ENCODE data around the gene ZNF76. TPM values are rescaled to one million over a fixed set of nuclear protein-coding genes. Genes with fewer than 3 reads are reported as not detected.

ZNF76 gene
- total and polyA plus RNA-seq, 2 of the 13 experiments (the other 11 are each of a cell fraction or from before 2014, with no cell fraction given), result 13.2 to 26.4 TPM

DNA sequence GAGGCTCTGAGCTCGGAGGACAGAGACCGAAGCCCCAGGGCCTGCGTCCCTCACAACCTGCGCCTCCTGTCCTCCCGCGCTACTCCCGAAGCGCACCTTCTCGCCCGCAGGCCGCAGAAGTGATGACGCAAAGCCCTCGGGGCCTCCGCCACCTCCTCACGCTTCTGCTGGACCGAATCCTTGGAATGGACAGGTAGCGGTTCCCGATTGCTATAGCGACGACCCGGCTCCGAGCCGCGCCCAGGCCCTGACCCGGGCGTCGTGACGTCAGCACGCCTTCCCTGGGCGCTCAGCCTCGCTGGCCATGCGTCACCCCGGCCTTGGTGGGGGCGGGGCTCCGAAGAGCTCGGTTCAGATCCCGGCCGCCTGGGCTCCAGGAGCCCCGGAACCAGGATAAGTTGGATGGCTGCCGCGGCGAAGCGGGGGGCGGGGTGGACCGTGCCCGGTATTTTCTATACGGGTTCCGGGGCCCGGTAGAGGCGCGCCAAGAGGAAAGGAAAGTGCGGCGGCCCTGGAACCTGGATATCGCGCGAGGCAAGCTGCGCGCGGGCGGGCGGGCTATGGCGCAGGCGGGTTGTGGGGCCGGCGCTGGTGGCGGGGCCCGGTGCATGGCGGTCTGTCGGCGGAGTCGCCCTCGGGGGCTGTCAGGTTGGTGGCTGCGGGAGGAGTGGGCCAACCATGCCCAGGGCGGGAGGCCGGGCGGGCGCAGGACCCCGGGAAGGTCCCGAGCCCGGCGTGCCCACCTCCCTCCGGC, at the start of gene ZNF76 (continued):
- TF ChIP-seq, protein P1, sequence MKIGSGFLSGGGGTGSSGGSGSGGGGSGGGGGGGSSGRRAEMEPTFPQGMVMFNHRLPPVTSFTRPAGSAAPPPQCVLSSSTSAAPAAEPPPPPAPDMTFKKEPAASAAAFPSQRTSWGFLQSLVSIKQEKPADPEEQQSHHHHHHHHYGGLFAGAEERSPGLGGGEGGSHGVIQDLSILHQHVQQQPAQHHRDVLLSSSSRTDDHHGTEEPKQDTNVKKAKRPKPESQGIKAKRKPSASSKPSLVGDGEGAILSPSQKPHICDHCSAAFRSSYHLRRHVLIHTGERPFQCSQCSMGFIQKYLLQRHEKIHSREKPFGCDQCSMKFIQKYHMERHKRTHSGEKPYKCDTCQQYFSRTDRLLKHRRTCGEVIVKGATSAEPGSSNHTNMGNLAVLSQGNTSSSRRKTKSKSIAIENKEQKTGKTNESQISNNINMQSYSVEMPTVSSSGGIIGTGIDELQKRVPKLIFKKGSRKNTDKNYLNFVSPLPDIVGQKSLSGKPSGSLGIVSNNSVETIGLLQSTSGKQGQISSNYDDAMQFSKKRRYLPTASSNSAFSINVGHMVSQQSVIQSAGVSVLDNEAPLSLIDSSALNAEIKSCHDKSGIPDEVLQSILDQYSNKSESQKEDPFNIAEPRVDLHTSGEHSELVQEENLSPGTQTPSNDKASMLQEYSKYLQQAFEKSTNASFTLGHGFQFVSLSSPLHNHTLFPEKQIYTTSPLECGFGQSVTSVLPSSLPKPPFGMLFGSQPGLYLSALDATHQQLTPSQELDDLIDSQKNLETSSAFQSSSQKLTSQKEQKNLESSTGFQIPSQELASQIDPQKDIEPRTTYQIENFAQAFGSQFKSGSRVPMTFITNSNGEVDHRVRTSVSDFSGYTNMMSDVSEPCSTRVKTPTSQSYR (CRISPR knock-in tag; IDR thresholded peaks at IDR 0.05; ENCODE audit: borderline replicate concordance), result peak; percentile 96
- TF ChIP-seq, protein P2, sequence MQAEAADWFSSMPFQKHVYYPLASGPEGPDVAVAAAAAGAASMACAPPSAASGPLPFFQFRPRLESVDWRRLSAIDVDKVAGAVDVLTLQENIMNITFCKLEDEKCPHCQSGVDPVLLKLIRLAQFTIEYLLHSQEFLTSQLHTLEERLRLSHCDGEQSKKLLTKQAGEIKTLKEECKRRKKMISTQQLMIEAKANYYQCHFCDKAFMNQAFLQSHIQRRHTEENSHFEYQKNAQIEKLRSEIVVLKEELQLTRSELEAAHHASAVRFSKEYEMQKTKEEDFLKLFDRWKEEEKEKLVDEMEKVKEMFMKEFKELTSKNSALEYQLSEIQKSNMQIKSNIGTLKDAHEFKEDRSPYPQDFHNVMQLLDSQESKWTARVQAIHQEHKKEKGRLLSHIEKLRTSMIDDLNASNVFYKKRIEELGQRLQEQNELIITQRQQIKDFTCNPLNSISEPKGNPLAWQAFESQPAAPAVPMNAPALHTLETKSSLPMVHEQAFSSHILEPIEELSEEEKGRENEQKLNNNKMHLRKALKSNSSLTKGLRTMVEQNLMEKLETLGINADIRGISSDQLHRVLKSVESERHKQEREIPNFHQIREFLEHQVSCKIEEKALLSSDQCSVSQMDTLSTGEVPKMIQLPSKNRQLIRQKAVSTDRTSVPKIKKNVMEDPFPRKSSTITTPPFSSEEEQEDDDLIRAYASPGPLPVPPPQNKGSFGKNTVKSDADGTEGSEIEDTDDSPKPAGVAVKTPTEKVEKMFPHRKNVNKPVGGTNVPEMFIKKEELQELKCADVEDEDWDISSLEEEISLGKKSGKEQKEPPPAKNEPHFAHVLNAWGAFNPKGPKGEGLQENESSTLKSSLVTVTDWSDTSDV (CRISPR knock-in tag; IDR thresholded peaks at IDR 0.05), result peak; percentile 80; the same call in 1 of the 2 replicates
- peak; percentile 95 for TF ChIP-seq RXRA (CRISPR knock-in tag; IDR thresholded peaks at IDR 0.05)
- no peak; the same call in 1 of the 2 replicates for TF ChIP-seq ZNF160 (CRISPR knock-in tag; IDR thresholded peaks at IDR 0.05)
- TF ChIP-seq, protein P3, sequence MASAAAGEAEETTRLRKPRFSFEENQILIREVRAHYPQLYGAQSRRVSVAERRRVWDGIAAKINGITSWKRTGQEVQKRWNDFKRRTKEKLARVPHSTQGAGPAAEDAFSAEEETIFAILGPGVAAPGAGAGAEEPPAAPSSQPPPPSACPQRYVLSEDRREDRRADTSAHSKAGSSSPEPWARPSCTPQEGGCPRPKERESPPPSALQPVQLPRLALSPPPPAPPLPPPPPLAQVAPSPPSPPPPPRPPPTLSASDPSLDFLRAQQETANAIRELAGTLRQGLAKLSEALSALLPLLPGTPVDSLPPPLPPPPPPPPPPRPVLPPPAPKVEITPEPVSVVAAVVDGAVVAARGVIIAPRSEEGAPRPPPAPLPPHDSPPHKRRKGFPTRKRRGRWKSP (CRISPR knock-in tag; IDR thresholded peaks at IDR 0.05), result peak; percentile 96
- TF ChIP-seq CBX1 (IDR thresholded peaks at IDR 0.05; ENCODE audit: low read depth), result peak; percentile 91
- peak; percentile 80 for TF ChIP-seq ZSCAN21 (CRISPR knock-in tag; IDR thresholded peaks at IDR 0.05; ENCODE audit: borderline replicate concordance)
- TF ChIP-seq RFX1 (IDR thresholded peaks at IDR 0.05), result peak; percentile 95
- TF ChIP-seq, protein P4, sequence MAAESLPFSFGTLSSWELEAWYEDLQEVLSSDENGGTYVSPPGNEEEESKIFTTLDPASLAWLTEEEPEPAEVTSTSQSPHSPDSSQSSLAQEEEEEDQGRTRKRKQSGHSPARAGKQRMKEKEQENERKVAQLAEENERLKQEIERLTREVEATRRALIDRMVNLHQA (CRISPR knock-in tag; IDR thresholded peaks at IDR 0.05), result peak; percentile 40; the same call in 1 of the 2 replicates
- TF ChIP-seq ASH2L (IDR thresholded peaks at IDR 0.05; ENCODE audit: insufficient read length, low read depth, low read length), result peak; percentile 91
- TF ChIP-seq ZNF510 (CRISPR knock-in tag; IDR thresholded peaks at IDR 0.05; ENCODE audit: low read depth), result no peak
- TF ChIP-seq ZNF207 (IDR thresholded peaks at IDR 0.05; ENCODE audit: borderline replicate concordance), result no peak
- TF ChIP-seq, protein P5, sequence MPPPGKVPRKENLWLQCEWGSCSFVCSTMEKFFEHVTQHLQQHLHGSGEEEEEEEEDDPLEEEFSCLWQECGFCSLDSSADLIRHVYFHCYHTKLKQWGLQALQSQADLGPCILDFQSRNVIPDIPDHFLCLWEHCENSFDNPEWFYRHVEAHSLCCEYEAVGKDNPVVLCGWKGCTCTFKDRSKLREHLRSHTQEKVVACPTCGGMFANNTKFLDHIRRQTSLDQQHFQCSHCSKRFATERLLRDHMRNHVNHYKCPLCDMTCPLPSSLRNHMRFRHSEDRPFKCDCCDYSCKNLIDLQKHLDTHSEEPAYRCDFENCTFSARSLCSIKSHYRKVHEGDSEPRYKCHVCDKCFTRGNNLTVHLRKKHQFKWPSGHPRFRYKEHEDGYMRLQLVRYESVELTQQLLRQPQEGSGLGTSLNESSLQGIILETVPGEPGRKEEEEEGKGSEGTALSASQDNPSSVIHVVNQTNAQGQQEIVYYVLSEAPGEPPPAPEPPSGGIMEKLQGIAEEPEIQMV (CRISPR knock-in tag; IDR thresholded peaks at IDR 0.05; ENCODE audit: low read depth), result peak; percentile 59; the same call in 1 of the 2 replicates
- TF ChIP-seq MTF2 (CRISPR knock-in tag; IDR thresholded peaks at IDR 0.05; ENCODE audit: borderline replicate concordance), result peak; percentile 96; the same call in 1 of the 2 replicates
- peak; percentile 90; the same call in 1 of the 2 replicates for TF ChIP-seq ZFP1 (CRISPR knock-in tag; IDR thresholded peaks at IDR 0.05)
- no peak for TF ChIP-seq ZNF3 (CRISPR knock-in tag; IDR thresholded peaks at IDR 0.05)
- TF ChIP-seq KLF15 (CRISPR knock-in tag; IDR thresholded peaks at IDR 0.05; ENCODE audit: borderline replicate concordance), result peak; percentile 88; the same call in 1 of the 2 replicates
- TF ChIP-seq HNRNPK (IDR thresholded peaks at IDR 0.05; ENCODE audit: low read depth, low read length, poor library complexity, severe bottlenecking), result peak; percentile 97
- no peak for TF ChIP-seq ZNF33A (CRISPR knock-in tag; IDR thresholded peaks at IDR 0.05; ENCODE audit: borderline replicate concordance)
- TF ChIP-seq SNRNP70 (IDR thresholded peaks at IDR 0.05; ENCODE audit: low read depth, low read length), result no peak
- peak; percentile 87 for TF ChIP-seq PHF20 (CRISPR knock-in tag; IDR thresholded peaks at IDR 0.05)
